GM18505 (cell line): Measurements from ENCODE around the gene CD19.
"Not testable (repeated sequence)": the region's sequence is repeated elsewhere in the genome, so short reads cannot be mapped to it uniquely, and the experiment has no call there.

Experiments used
- ATAC-seq: cut with Tn5 transposase; IDR thresholded peaks from one replicate; pipeline ENCODE4 v1.9.1; 2021; ENCODE audit not compliant: unreplicated experiment
- POLR2A ChIP-seq: IDR thresholded peaks from 4 replicates; pipeline ENCODE4 v1.6.1; 2011; ENCODE audit warnings: borderline replicate concordance; ENCODE audit not compliant: insufficient read depth, insufficient read length; ENCODE audit errors: extremely low read depth

The CD19 gene

GRCh38 chr16:28931801-28932225 is at the start of gene CD19:
TSS of gene CD19 (plus strand) at chr16:28931971. CDS start at chr16:28932001, 30 bp downstream.
- ATAC-seq: no peak
- peak; percentile 71 for TF ChIP-seq POLR2A

DNA sequence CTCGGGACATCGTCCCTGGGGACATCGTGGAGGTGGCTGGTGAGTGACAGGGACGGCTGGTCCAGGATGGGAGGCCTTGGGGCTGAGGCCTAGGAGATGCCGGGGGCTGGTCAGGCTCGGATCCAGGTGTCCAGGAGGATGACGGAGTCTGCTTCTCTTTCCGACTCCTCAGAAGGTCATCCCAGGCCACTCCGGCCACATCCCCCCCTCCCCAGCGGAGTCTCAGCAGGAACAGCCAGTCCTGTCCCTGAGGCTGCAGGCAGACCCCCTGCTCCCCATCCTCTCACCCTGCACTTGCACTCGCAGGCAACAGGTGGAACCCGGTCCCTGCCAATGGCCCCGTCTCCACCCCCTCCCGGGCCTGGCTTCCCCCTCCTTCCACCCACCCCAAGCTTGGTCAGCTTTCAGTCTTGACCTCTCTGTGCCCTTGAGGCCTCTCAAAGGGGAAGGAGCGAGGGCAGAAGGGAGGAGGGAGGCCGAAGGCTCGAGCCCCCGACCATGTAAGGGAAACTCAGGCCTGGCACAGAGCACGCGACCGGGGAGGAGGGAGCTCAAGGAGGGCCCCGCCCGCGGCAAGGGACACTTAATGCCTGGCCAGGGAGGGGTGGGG is 49.1 kb upstream of the CD19 start:
- no peak for TF ChIP-seq POLR2A
- ATAC-seq: no peak

DNA sequence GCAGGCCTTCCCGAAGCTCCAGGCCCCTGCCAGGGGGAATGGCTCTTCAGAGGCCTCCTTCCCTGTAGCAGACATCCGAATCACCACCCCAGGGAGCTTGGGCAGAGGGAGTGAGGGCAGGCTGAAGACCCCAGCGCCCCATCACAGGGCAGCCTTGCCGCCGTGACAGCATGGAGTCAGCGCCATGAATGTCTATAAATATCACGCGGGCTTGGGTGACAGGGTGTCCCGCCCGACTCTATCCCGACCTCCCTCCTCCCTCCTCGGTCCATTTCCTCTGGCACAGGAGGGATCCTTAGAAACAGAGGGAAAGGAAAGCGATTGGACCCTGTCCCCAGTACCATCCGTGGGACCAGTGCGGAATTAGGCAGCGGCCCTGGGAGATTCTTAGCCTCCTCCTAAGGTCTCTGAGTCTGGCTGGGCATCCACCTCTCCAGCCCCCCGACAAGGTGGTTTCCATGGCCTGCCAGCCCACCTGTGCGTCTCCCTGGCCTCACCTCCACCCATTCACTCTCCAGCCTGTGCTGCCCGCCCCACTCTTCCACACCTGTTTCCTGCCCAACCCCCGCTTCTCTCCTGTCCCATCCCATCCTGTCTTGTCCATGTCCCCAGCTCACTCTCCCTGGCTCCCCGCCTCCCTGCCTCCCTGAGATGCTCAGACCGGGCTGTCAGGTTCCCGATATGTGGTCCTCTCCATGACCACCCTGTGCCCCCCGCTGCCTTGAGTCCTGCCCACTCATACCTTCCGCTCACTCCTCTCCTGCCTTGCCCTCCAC is 48.4 kb upstream of the CD19 start:
- TF ChIP-seq POLR2A: no peak
- ATAC-seq: no peak

DNA sequence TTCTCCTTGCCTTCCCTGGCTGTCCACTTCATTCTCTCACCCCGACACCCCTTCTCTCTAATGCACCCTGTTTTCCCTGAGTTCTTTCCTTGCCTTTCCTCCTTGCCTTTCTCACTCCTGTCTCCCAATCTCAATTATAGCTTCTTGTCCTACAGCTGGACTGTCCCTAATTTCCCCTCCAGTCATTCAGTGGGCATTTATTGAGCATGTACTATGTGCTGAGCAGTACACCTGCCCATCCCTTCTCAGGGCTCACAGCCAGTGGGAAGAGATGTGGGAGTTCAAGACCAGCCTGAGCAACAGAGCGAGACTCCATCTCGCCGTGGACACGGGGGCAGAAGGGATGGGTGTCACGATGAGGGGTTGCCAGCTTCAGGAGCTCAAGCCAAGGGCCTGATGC is 47.7 kb upstream of the CD19 start:
- no peak for TF ChIP-seq POLR2A
- ATAC-seq: no peak

DNA sequence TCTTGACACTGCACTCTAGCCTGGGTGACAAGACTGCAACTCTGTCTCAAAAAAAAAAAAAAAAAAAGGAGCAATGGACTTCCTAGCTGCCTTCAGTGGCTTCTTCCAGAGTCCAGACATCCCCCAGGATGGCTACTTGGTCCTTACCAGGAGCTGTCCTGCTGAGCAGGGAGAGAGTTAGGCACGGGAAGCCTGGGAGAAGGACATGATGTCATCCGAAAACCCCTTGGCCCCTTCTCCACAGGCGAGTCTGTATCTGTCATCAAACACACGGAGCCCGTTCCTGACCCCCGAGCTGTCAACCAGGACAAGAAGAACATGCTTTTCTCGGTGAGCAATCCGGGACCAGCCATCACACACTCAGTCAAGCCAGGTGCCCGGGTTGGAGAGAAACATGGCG is 44.8 kb upstream of the CD19 start:
- TF ChIP-seq POLR2A: no peak
- ATAC-seq: no peak

- not testable (repeated sequence) for ATAC-seq
Measured at GRCh38 chr16:28890355-28890754, 41.4 kb upstream of the CD19 start.

GRCh38 chr16:28891964-28892890 is 39.5 kb upstream of the CD19 start:
- TF ChIP-seq POLR2A: no peak
- ATAC-seq: no peak

DNA sequence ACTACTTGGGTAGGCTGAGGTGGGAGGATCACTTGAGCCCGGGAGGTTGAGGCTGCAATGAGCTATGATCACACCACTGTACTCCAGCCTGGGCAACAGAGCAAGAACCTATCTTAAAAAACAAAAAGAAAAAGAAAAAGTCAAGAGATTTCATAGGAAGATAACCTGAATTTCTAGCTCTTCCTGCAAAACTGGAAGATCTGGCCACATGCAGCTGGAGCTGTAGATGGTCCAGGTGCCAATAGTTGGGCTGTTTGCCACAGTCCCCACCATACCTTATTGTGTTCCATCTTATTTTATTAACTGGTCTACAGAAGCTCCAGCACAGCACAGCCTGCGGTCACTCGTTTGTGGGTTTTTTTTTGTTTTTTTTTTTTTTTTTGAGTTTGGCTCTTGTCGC is 38.5 kb upstream of the CD19 start:
- no peak for ATAC-seq
- no peak for TF ChIP-seq POLR2A

DNA sequence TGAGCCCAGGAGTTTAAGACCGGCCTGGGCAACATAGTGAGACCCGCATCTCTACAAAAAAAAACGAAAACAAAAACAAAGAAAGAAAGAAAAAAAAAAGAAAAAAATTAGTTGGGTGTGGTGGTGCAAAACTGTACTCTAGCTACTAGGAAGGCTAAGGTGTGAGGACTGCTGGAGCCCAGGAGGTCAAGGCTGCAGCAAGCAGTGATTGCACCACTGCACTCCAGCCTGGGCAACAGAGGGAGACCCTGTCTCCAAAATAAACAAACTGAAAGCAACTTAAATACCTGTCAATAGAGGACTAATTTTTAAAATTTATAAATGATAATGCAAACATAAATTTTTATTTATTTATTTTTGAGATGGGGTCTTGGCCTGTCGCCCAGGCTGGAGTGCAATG is 36.2 kb upstream of the CD19 start:
- no peak for ATAC-seq
- no peak for TF ChIP-seq POLR2A

DNA sequence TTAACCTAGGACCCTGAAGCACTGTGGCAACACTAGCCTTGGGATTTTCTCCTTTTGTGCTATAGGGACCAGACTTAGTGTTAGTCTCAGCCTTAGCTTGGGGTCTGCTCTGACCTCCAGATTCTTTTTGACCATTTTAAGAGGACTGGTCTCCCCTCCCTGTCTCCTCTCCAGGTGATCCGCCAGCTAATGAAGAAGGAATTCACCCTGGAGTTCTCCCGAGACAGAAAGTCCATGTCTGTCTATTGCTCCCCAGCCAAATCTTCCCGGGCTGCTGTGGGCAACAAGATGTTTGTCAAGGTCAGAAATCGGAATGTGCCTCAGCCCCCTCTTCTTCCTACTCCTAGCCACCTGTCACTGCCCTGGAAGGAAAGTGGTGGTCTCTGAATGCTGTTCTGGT is 33.9 kb upstream of the CD19 start:
- ATAC-seq: no peak
- no peak for TF ChIP-seq POLR2A

DNA sequence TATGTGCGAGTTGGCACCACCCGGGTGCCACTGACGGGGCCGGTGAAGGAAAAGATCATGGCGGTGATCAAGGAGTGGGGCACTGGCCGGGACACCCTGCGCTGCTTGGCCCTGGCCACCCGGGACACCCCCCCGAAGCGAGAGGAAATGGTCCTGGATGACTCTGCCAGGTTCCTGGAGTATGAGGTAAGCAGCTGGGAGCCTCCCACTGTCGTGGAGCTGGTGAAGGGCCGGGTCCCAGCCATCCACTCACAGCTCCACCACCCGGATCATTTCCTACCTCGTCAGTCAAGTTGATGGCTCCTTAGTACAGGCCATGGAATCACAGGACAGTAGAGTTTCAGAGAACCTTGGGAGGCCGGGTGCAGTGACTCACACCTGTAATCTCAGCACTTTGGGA is 33.5 kb upstream of the CD19 start:
- no peak for TF ChIP-seq POLR2A
- ATAC-seq: no peak

GRCh38 chr16:28898942-28899341 is 32.8 kb upstream of the CD19 start:
- no peak for ATAC-seq
- no peak for TF ChIP-seq POLR2A

- no peak for TF ChIP-seq POLR2A
- no peak for ATAC-seq
Measured at GRCh38 chr16:28899882-28900590, 31.7 kb upstream of the CD19 start.
